DND-41 (cell line): Measurements from ENCODE around the gene PPP1R14B.
A peak's percentile ranks its signal among the peaks of the same experiment; 100 is the strongest.

ENCODE experiments used
- ATAC-seq: fragments of 200-7000 bp; cut with Tn5 transposase; 3 replicates; pipeline ENCODE4 v1.9.1; 2021; ENCODE audit warnings: low read depth; ENCODE audit not compliant: insufficient read depth
- DNase-seq: peaks from one replicate; pipeline ENCODE4 v3.0.0-alpha.2; 2020
- H2AFZ ChIP-seq: 2 replicates; pipeline ENCODE4 v1.6.0; 2012; ENCODE audit warnings: low read depth, low read length
- H3K27ac ChIP-seq: 2 replicates; pipeline ENCODE4 v1.5.1; 2012; ENCODE audit warnings: low read length, inconsistent platforms
- H3K27me3 ChIP-seq: fragments of 200-600 bp; sonication (generic); 2 replicates; pipeline ENCODE4 v1.6.0; 2012; ENCODE audit warnings: low read length, mild to moderate bottlenecking, inconsistent platforms; ENCODE audit not compliant: insufficient read depth, poor library complexity
- H3K36me3 ChIP-seq: 2 replicates; pipeline ENCODE4 v1.5.1; 2012; ENCODE audit warnings: low read length, inconsistent platforms; ENCODE audit not compliant: insufficient read depth
- H3K4me1 ChIP-seq: 2 replicates; pipeline ENCODE4 v1.5.1; 2012; ENCODE audit warnings: mild to moderate bottlenecking, low read length; ENCODE audit not compliant: insufficient read depth
- H3K4me2 ChIP-seq: 2 replicates; pipeline ENCODE4 v1.6.0; 2012; ENCODE audit warnings: mild to moderate bottlenecking, moderate library complexity, low read length, inconsistent platforms; ENCODE audit not compliant: insufficient read depth
- H3K4me3 ChIP-seq, 2 experiments: fragments of 200-600 bp in 1 of 2; shearing (Covaris generic) in 1 of 2; 2 replicates each; pipeline ENCODE4 v1.5.1; 2012 to 2016; ENCODE audit warnings: inconsistent platforms in 2 of 2, low read length in 2 of 2, mild to moderate bottlenecking in 2 of 2, low read depth in 1 of 2, moderate library complexity in 1 of 2
- H3K79me2 ChIP-seq: 2 replicates; pipeline ENCODE4 v1.6.0; 2012; ENCODE audit warnings: low read length, inconsistent platforms; ENCODE audit not compliant: insufficient read depth
- H3K9ac ChIP-seq: 2 replicates; pipeline ENCODE4 v1.6.0; 2012; ENCODE audit warnings: low read depth, mild to moderate bottlenecking, inconsistent platforms, low read length, moderate library complexity
- H3K9me3 ChIP-seq: 2 replicates; pipeline ENCODE4 v1.5.1; 2012; ENCODE audit warnings: low read length, moderate library complexity, mild to moderate bottlenecking, inconsistent platforms; ENCODE audit not compliant: insufficient read depth, severe bottlenecking
- H4K20me1 ChIP-seq: 2 replicates; pipeline ENCODE4 v1.6.0; 2012; ENCODE audit warnings: low read length; ENCODE audit not compliant: insufficient read depth
- CTCF ChIP-seq: IDR thresholded peaks from 2 replicates; pipeline ENCODE4 v1.5.1; 2012; ENCODE audit warnings: borderline replicate concordance, low read length, moderate library complexity, mild to moderate bottlenecking; ENCODE audit not compliant: poor library complexity, severe bottlenecking; ENCODE audit errors: extremely low read depth
- EZH2 ChIP-seq: IDR thresholded peaks from 3 replicates; pipeline ENCODE4 v1.6.1; 2012; ENCODE audit warnings: borderline replicate concordance, low read depth, mild to moderate bottlenecking, moderate library complexity, low read length, inconsistent platforms; ENCODE audit not compliant: severe bottlenecking

Gene PPP1R14B

GRCh38 chr11:64251753-64252002 lies 4.9 kb upstream of the PPP1R14B start:
- Histone ChIP-seq H3K36me3 (peaks cover 22% of the 10 kb centered on the region), H3K4me2 (peak overlapping the region; percentile 99), H3K9me3 (no peaks in the 10 kb centered on the region), H3K9ac (peak overlapping the region; percentile 69), H3K4me3 (peak overlapping the region; percentile 64 to 77; a peak in 3 of 4 replicates), H3K27ac (peak overlapping the region; percentile 65; the same call in 1 of the 2 replicates), H3K79me2 (peaks cover 7% of the 10 kb centered on the region; the same call in 1 of the 2 replicates), H3K27me3 (no peaks in the 10 kb centered on the region), H3K4me1 (peaks cover 32% of the 10 kb centered on the region), H2AFZ (peak overlapping the region; percentile 97), H4K20me1 (peaks cover 7% of the 10 kb centered on the region; the same call in 1 of the 2 replicates)
- no peak for DNase-seq
- TF ChIP-seq CTCF, result no peak
- TF ChIP-seq EZH2, result no peak
- ATAC-seq, result no peak

- ATAC-seq, result peak; percentile 56
- peak within 1 kb of the TSS; percentile 97 for H2AFZ ChIP-seq
Observed at GRCh38 chr11:64251016-64251752, 4.4 kb upstream of the PPP1R14B start, which contains the start of gene PLCB3. Gene PLCB3 (plus strand): TSS chr11:64251530. CDS start chr11:64251650, 120 bp downstream.

GRCh38 chr11:64250415-64251015 lies 3.8 kb upstream of the PPP1R14B start:
- H3K4me1 ChIP-seq, result peaks cover 37% of the 10 kb centered on the region
- H3K79me2 ChIP-seq, result peaks cover 14% of the 10 kb centered on the region
- no peak for ATAC-seq
- peak overlapping the region; percentile 99 for H3K4me2 ChIP-seq
- no peaks in the 10 kb centered on the region for H3K9me3 ChIP-seq
- TF ChIP-seq EZH2 (no peak), CTCF (no peak)
- peak overlapping the region; percentile 69 for H3K9ac ChIP-seq
- H3K27me3 ChIP-seq, result no peaks in the 10 kb centered on the region
- H3K36me3 ChIP-seq, result peaks cover 11% of the 10 kb centered on the region
- peak overlapping the region; percentile 63; the same call in 1 of the 2 replicates for H3K27ac ChIP-seq
- H3K4me3 ChIP-seq, result peak overlapping the region; percentile 14 to 77; a peak in 3 of 4 replicates
- peak overlapping the region; percentile 97 for H2AFZ ChIP-seq
- DNase-seq, result no peak
- peaks cover 10% of the 10 kb centered on the region; the same call in 1 of the 2 replicates for H4K20me1 ChIP-seq

More at GRCh38 chr11:64251016-64251752, 4.4 kb upstream of the PPP1R14B start, which contains the start of gene PLCB3:
- peak within 1 kb of the TSS; percentile 64 to 77; a peak in 3 of 4 replicates for H3K4me3 ChIP-seq
- peak within 1 kb of the TSS; percentile 69 for H3K9ac ChIP-seq
- no peaks in the 10 kb centered on the region for H3K27me3 ChIP-seq
- H3K27ac ChIP-seq, result peak within 1 kb of the TSS; percentile 65
- H3K9me3 ChIP-seq, result no peaks in the 10 kb centered on the region
- TF ChIP-seq CTCF (peak; percentile 76), EZH2 (no peak)
- peaks cover 17% of the 10 kb centered on the region for H3K36me3 ChIP-seq
- DNase-seq, result peak; percentile 68
- peaks cover 8% of the 10 kb centered on the region for H3K79me2 ChIP-seq
- H3K4me2 ChIP-seq, result peak within 1 kb of the TSS; percentile 99
- peaks cover 32% of the 10 kb centered on the region for H3K4me1 ChIP-seq
- peaks cover 7% of the 10 kb centered on the region; the same call in 1 of the 2 replicates for H4K20me1 ChIP-seq
